A673 (cell line): ENCODE measurements around the gene RECK. TPM values are rescaled to one million over a fixed set of nuclear protein-coding genes. Genes with fewer than 3 reads are reported as not detected.

ENCODE experiments used
- BruUV-seq: library from RNA; stranded (reverse); fragments of 400-500 nt; replicated peaks from 2 replicates; lab custom pipeline; 2021; lab: Mats Ljungman, UMichigan
- CTCF ChIA-PET: fragments of 300-600 bp; sonication (Branson Sonifier 250); formaldehyde crosslinking; loops from one replicate; lab custom pipeline; 2022; ENCODE audit warnings: antibody characterized with exemption; lab: Charles Lee
- POLR2A ChIA-PET: fragments of 300-600 bp; sonication (Branson Sonifier 250); formaldehyde crosslinking; loops from one replicate; lab custom pipeline; 2022; ENCODE audit warnings: antibody characterized with exemption; ENCODE audit not compliant: low non-redundant PET; lab: Charles Lee
- DNase-seq: peaks from one replicate; pipeline ENCODE4 v3.0.0-alpha.2; 2015; ENCODE audit warnings: low spot score
- H3K27ac ChIP-seq: fragments of 200-600 bp; sonication (generic); 2 replicates; pipeline ENCODE4 v1.5.1; 2016; ENCODE audit warnings: mixed run types, low read depth, mild to moderate bottlenecking, mixed read lengths, antibody characterized with exemption, low read length; ENCODE audit not compliant: poor library complexity, severe bottlenecking
- H3K27me3 ChIP-seq: fragments of 200-600 bp; sonication (generic); replicated peaks from 2 replicates; pipeline ENCODE4 v1.6.1; 2017; ENCODE audit warnings: mixed run types, low read depth, mild to moderate bottlenecking, mixed read lengths, antibody characterized with exemption, low read length; ENCODE audit not compliant: insufficient read depth, poor library complexity
- H3K36me3 ChIP-seq: fragments of 200-600 bp; sonication (generic); 2 replicates; pipeline ENCODE4 v1.6.1; 2016; ENCODE audit warnings: mixed run types, mild to moderate bottlenecking, mixed read lengths, antibody characterized with exemption, low read length; ENCODE audit not compliant: insufficient read depth, poor library complexity, severe bottlenecking
- H3K4me1 ChIP-seq: fragments of 200-600 bp; sonication (generic); 2 replicates; pipeline ENCODE4 v1.6.1; 2017; ENCODE audit warnings: mixed run types, mild to moderate bottlenecking, mixed read lengths, antibody characterized with exemption, low read length; ENCODE audit not compliant: insufficient read depth, poor library complexity, severe bottlenecking
- H3K4me3 ChIP-seq: fragments of 200-600 bp; sonication (generic); 2 replicates; pipeline ENCODE4 v1.5.1; 2016; ENCODE audit warnings: low read depth, mixed run types, mild to moderate bottlenecking, mixed read lengths, low read length; ENCODE audit not compliant: poor library complexity, severe bottlenecking
- H3K9me3 ChIP-seq: fragments of 200-600 bp; sonication (generic); 2 replicates; pipeline ENCODE4 v1.6.1; 2016; ENCODE audit warnings: mixed run types, low read depth, mild to moderate bottlenecking, mixed read lengths, antibody characterized with exemption, low read length; ENCODE audit not compliant: poor library complexity, severe bottlenecking
- EZH2 ChIP-seq: fragments of 200-600 bp; sonication (generic); IDR thresholded peaks from 2 replicates; pipeline ENCODE4 v1.6.1; 2017; ENCODE audit warnings: borderline replicate concordance, low read depth, mild to moderate bottlenecking, mixed read lengths, antibody characterized with exemption, low read length; ENCODE audit not compliant: poor library complexity, severe bottlenecking
- intact Hi-C: fragments of 100-400 bp; cut with micrococcal nuclease; formaldehyde crosslinking; loops from one replicate; pipeline ENCODE4 v1.10.0; 2022; ENCODE audit not compliant: unreplicated experiment
- total RNA-seq: library from RNA; stranded (reverse); gene quantifications from 2 replicates; pipeline ENCODE4 v1.2.3, GENCODE V29; 2021
- TF ChIP-seq, protein P1 (sequence below): fragments of 300-800, 200-600 bp; sonication (generic); conservative IDR thresholded peaks from 2 replicates; pipeline ENCODE4 v1.5.1; 2017; ENCODE audit warnings: low read depth, mild to moderate bottlenecking, antibody characterized with exemption, low read length, moderate library complexity, mixed read lengths

The RECK gene
- total RNA-seq, 1 experiment from 2014 or later = 9.1 TPM

DNA sequence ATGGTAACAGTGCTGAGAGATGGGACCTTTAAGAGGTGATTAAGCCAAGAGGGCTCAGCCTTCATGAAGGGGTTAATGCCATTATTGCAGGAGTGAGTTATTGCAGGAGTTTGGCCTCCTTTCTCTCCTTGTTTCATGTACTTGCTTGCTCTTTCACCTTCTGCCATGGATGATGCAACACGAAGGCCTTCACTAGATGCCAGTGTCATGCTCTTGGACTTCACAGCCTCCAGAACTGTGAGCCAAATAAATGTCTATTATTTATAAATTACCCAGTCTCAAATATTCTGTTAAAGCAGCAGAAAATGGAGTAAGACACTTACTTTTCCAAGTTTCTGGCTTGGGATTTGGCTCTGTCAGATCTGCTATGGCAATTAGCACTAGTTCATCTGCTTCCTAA is 38.4 kb upstream of the RECK start:
- intact Hi-C loops = no loop called here
- DNase-seq = no peak
- CTCF ChIA-PET = no interaction called here
- TF ChIP-seq, protein P1, sequence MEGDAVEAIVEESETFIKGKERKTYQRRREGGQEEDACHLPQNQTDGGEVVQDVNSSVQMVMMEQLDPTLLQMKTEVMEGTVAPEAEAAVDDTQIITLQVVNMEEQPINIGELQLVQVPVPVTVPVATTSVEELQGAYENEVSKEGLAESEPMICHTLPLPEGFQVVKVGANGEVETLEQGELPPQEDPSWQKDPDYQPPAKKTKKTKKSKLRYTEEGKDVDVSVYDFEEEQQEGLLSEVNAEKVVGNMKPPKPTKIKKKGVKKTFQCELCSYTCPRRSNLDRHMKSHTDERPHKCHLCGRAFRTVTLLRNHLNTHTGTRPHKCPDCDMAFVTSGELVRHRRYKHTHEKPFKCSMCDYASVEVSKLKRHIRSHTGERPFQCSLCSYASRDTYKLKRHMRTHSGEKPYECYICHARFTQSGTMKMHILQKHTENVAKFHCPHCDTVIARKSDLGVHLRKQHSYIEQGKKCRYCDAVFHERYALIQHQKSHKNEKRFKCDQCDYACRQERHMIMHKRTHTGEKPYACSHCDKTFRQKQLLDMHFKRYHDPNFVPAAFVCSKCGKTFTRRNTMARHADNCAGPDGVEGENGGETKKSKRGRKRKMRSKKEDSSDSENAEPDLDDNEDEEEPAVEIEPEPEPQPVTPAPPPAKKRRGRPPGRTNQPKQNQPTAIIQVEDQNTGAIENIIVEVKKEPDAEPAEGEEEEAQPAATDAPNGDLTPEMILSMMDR = no peak
- TF ChIP-seq EZH2 = no peak
- no TSS peak for BruUV-seq
- peaks cover 61% of the 10 kb centered on the region for H3K27me3 ChIP-seq
- no peak overlapping the region for H3K27ac ChIP-seq
- no peaks in the 10 kb centered on the region for H3K4me1 ChIP-seq
- POLR2A ChIA-PET = no interaction called here
- H3K4me3 ChIP-seq = no peak overlapping the region
- no peaks in the 10 kb centered on the region for H3K9me3 ChIP-seq
- H3K36me3 ChIP-seq = no peaks in the 10 kb centered on the region

DNA sequence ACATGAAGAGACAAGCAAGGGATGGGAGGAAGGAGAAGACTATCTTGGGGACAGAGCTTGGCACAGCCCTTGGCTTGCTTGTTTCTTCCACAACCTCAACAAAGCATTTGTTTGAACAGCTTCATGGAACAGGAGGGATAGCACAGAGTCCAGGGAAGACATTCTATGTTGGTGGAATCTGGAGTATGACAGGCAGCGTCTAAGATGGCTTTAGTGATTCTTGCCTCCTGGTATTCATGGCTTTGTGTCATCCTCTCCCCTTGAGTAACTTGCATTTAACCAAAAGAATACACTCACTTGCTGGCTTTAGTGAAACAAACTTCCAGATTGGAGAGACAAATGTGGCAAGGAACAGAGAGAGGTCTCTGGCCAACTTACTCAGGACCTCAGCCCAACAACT is 30.8 kb upstream of the RECK start:
- Histone ChIP-seq H3K4me1 (no peaks in the 10 kb centered on the region), H3K9me3 (peaks cover 5% of the 10 kb centered on the region), H3K27me3 (peaks cover 75% of the 10 kb centered on the region), H3K27ac (no peak overlapping the region), H3K36me3 (no peaks in the 10 kb centered on the region), H3K4me3 (no peak overlapping the region)
- ChIA-PET CTCF (interaction anchor here (0.6 kb wide), 1 partner anchor 69 kb away, joined by 4 read pairs; no protein-coding TSS in a partner anchor), POLR2A (no interaction called here)
- BruUV-seq = no TSS peak
- intact Hi-C loops = loop anchor here (5.0 kb wide), 1 partner anchor 161 kb away; the partner anchor contains the start of gene CCIN
- DNase-seq = no peak
- no peak for TF ChIP-seq EZH2
- TF ChIP-seq, protein P1 = no peak

DNA sequence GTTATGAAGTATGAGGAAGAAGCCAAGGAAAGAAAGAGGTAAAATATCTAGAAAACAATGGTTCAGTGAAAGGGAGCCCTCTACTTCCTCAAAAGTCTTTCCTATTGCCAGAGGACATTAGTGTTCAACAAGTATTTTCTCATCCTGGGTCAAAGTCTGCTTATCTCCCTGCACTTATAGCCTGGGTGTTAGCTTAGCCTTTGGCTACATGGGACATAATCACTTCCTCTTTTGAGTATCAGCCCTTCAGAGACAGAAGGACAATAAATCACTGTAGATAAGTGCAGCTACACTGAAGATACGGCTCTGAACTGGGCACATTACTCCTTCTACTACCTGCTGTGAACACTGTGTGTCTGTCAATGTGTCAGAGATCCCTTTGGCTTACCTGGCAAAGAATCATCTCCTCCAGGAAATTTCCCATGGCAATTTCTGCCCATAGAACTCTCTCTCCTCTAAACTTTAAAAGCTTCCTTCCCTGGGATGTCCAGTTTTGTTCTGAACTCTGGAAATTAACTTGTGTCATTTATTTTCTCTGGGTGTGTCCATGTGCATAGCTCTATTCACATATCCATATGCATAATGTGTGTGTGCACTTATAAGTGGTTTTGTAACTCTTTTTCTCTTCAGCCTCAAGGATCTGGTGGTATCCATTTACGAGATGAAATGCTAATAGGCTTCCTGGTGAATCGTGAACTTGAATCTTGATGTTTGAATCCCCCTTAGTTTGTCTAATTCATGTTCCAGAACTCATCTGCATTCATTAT is 30.0 kb upstream of the RECK start:
- Histone ChIP-seq H3K36me3 (no peaks in the 10 kb centered on the region), H3K4me1 (no peaks in the 10 kb centered on the region), H3K27me3 (peaks cover 78% of the 10 kb centered on the region), H3K4me3 (no peak overlapping the region), H3K27ac (no peak overlapping the region), H3K9me3 (peaks cover 5% of the 10 kb centered on the region)
- no peak for DNase-seq
- ChIA-PET CTCF (interaction anchor here (0.6 to 0.8 kb wide), 3 partner anchors 31 to 160 kb away, joined by 3 to 6 read pairs (median 4); no protein-coding TSS in a partner anchor), POLR2A (no interaction called here)
- TF ChIP-seq EZH2 = no peak
- TF ChIP-seq, protein P1 = no peak
- intact Hi-C loops = loop anchor here (5.0 kb wide), 1 partner anchor 161 kb away; the partner anchor contains the start of gene CCIN
- no TSS peak for BruUV-seq
